HEK293T (cell line): Measurements from ENCODE around the gene KCNQ2.

Experiments
- BHLHE40 ChIP-seq: fragments of 450-650 bp; IDR thresholded peaks from 2 replicates; pipeline ENCODE4 v1.6.1; 2016; ENCODE audit warnings: mild to moderate bottlenecking, moderate library complexity, borderline replicate concordance
- ELF4 ChIP-seq: fragments of 450-650 bp; IDR thresholded peaks from 2 replicates; pipeline ENCODE4 v1.6.1; 2017; ENCODE audit warnings: antibody characterized with exemption
- FOXK2 ChIP-seq: fragments of 450-650 bp; IDR thresholded peaks from 2 replicates; pipeline ENCODE4 v1.6.1; 2016; ENCODE audit warnings: mild to moderate bottlenecking
- FOXM1 ChIP-seq: fragments of 450-650 bp; IDR thresholded peaks from 2 replicates; pipeline ENCODE4 v1.6.1; 2017; ENCODE audit warnings: mild to moderate bottlenecking, borderline replicate concordance
- PKNOX1 ChIP-seq: fragments of 450-650 bp; IDR thresholded peaks from 2 replicates; pipeline ENCODE4 v1.6.1; 2016
- SP1 ChIP-seq: fragments of 450-650 bp; IDR thresholded peaks from 2 replicates; pipeline ENCODE4 v1.6.1; 2017
- SUZ12 ChIP-seq: fragments of 450-650 bp; IDR thresholded peaks from 2 replicates; pipeline ENCODE4 v1.6.1; 2016; ENCODE audit warnings: mild to moderate bottlenecking

- TF ChIP-seq FOXM1 = no peak
- no peak for TF ChIP-seq FOXK2
- no peak for TF ChIP-seq SP1
- TF ChIP-seq SUZ12 = no peak
- no peak for TF ChIP-seq PKNOX1
- no peak for TF ChIP-seq BHLHE40
- no peak for TF ChIP-seq ELF4
Measured at GRCh38 chr20:63351326-63351700, 121.1 kb downstream of the KCNQ2 start.
